Right atrium auricular region (tissue), 2 donors: ENCODE results near the gene GRAMD1A. TPM values are rescaled to one million over a fixed set of nuclear protein-coding genes. Genes with fewer than 3 reads are reported as not detected.

ENCODE experiments used
- DNase-seq: peaks from one replicate; pipeline ENCODE4 v3.0.0-alpha.2; 2019; ENCODE audit warnings: low spot score
- H3K27ac ChIP-seq, 2 donors: fragments of 200-600 bp; sonication (generic); 1 replicate in 1 of 2; 2 replicates in 1 of 2; pipeline ENCODE4 v1.5.1; 2016 to 2019
- H3K27me3 ChIP-seq, 2 donors: fragments of 200-600 bp; sonication (generic); one replicate each; pipeline versions ENCODE4 v1.5.1 to v1.6.0; 2017 to 2019
- H3K36me3 ChIP-seq: fragments of 200-600 bp; sonication (generic); one replicate; pipeline ENCODE4 v1.5.1; 2016
- H3K4me1 ChIP-seq, 2 donors: fragments of 200-600 bp; sonication (generic); one replicate each; pipeline versions ENCODE4 v1.5.1 to v1.6.0; 2017 to 2019
- H3K4me3 ChIP-seq, 2 donors: fragments of 200-600 bp; sonication (generic); 1 replicate in 1 of 2; 2 replicates in 1 of 2; pipeline ENCODE4 v1.5.1; 2017 to 2019; ENCODE audit warnings: mild to moderate bottlenecking in 1 of 2, moderate library complexity in 1 of 2
- H3K9me3 ChIP-seq, 2 donors: fragments of 200-600 bp; sonication (generic); one replicate each; pipeline ENCODE4 v1.5.1; 2019
- CTCF ChIP-seq, 2 donors: fragments of 200-600 bp; sonication (generic); IDR thresholded peaks; one replicate each; pipeline ENCODE4 v1.5.1; 2019; ENCODE audit warnings: antibody characterized with exemption in 2 of 2
- total RNA-seq, 2 donors: library from RNA; depleted of rRNA; stranded (reverse); fragments of >200 nt; gene quantifications; one replicate each; pipeline ENCODE4 v1.1.0, GENCODE V29; 2016

The GRAMD1A gene
- total RNA-seq, 2 donors from 2014 or later = 29.6 to 37.7 TPM

DNA sequence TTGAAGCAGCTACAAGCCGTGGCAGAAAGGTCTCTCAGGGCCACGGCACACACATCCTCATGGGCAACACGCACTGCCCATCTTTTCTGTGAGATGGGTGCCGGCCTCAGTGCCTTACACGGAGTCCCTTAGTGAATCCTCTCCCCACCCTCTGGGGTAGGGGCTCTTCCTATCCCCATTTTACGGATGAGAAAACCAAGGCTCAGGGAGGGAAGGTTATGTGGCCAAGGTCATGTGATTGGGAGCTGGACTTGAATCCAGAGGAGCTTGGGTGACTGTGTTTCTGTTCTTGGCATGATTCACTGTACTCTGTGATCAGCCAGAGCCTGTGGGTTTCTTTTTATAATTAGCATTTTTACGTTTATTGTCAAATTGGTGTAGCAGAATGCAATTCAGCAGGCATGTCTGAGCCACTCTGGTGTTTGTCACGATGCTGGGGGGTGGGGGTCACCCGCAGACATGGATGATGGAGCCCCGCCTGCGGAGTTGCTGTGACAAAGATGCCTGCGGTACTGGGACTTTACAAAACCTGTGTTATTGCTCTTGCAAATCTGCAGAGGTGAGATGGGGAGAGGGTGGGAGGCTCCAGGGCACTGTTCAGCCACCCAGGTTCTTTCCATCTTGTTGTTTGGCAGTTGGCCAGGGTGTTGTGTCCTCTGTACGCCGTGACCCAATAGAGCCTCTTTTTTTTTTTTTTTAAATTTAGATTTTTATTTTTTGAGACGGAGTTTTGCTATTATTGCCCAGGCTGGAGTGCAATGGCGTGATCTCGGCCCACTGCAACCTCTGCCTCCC is 34.7 kb downstream of the GRAMD1A start:
- DNase-seq = no peak
- H3K27me3 ChIP-seq = no peaks in the 10 kb centered on the region
- H3K9me3 ChIP-seq = no peaks in the 10 kb centered on the region
- no peak overlapping the region for H3K4me3 ChIP-seq
- TF ChIP-seq CTCF (IDR thresholded peaks at IDR 0.05) = no peak
- H3K4me1 ChIP-seq = peaks cover 0 to 45% of the 10 kb centered on the region in 2 donors
- H3K36me3 ChIP-seq = peaks cover 37% of the 10 kb centered on the region
- H3K27ac ChIP-seq = peak overlapping the region in 1 of 2 donors; percentile 29

DNA sequence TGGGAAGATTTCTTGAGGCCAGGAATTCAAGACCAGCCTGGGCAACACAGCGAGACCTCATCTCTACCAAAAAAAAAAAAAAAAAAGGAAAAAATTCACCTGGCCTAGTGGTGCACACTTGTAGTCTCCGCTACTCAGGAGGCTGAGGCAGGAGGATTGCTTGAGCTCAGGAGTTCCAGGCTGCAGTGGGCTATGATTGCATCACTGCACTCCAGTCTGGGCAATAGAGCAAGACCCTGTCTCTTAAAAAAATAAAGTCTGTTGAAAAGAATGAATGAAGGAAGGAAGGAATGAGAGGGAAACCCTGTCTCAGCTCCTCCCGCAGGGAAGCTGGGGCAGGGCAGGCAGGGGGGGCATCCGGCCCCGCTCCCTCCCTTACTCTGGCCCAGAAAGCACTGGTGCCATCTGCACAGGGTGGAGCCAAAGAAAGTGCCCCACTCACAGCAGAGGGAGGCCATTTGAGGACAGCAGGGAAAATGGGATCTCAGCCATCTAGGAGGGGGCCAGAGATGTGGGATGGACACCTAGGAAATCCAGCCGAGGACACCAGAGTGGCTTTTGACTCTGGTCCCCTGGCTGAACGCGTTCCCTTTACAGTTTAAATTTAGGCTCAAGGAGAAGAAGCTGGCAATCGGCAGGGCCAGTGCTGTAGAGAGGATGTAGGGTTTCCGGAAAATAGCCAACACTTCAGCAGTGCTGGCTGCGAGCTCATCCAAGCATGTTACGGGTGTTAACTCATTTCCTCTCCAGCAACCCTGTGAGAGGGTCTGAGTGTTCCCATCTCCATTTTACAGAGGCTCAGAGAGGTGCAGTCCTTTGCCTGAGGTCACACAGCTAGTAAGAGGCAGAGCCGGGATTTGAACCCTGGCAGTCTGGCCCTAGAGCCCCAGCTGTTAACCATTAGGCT is 37.8 kb downstream of the GRAMD1A start:
- Histone ChIP-seq H3K27ac (peak overlapping the region; percentile 81 to 82), H3K4me1 (peaks cover 0 to 60% of the 10 kb centered on the region in 2 donors), H3K4me3 (no peak overlapping the region), H3K36me3 (peaks cover 37% of the 10 kb centered on the region), H3K27me3 (no peaks in the 10 kb centered on the region), H3K9me3 (no peaks in the 10 kb centered on the region)
- no peak for DNase-seq
- no peak for TF ChIP-seq CTCF (IDR thresholded peaks at IDR 0.05)

- H3K36me3 ChIP-seq = peaks cover 30% of the 10 kb centered on the region
- H3K4me1 ChIP-seq = peaks cover 0 to 60% of the 10 kb centered on the region in 2 donors
- no peak overlapping the region for H3K4me3 ChIP-seq
- no peaks in the 10 kb centered on the region for H3K9me3 ChIP-seq
- peak overlapping the region; percentile 81 to 82 for H3K27ac ChIP-seq
- TF ChIP-seq CTCF (IDR thresholded peaks at IDR 0.05) = no peak
- no peak for DNase-seq
- H3K27me3 ChIP-seq = no peaks in the 10 kb centered on the region
Observed at GRCh38 chr19:35038623-35039512, 38.7 kb downstream of the GRAMD1A start.

DNA sequence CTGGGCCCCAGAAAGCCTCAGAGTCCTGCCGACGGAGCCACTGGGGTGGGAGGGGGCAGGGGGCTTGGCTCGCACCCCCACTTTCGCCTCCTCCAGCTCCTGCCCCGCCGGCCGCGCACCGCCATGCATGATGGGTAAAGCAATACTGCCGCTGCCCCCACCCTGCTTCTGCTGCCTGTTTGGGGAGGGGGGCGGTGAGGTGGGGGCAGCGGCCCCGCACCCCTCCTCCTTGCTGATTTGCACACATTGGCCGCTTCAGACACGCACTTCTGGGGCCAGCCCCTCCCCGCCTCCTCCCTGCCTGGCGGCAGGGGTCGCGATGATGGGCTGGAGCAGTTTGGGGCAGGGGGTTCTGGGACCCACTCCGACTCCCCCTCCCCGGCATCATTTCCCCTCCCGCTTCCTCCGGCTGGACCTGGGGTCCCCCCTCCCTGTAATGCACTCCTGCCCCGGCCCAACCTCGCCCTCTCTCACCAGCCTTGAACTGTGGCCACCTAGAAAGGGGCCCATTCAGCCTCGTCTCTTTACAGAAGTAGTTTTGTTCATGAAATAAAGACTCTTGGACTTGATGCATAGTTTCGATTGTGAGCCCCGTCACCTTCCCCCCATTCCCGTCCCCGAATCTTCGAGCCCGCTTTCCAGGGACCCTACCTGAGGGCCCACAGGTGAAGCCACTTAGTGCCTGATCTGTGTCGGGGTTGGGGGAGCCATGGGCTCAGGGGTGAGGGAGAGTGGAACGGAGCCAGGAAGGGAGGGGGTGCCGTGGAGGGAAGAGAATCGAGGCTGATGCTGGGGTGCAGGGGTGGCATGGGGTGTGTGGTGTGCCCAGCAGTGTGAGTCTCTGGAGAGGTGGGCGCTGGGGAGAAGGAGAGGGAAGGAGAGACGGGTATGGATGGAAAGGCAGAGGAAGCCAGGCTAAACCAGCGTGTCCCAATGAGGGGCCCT is 40.0 kb downstream of the GRAMD1A start:
- peak overlapping the region in 1 of 2 donors; percentile 25 for H3K4me3 ChIP-seq

More for the DNA sequence above, 40.0 kb downstream of the GRAMD1A start:
- H3K4me1 ChIP-seq = peaks cover 0 to 60% of the 10 kb centered on the region in 2 donors
- no peak for TF ChIP-seq CTCF (IDR thresholded peaks at IDR 0.05)
- H3K27ac ChIP-seq = peak overlapping the region; percentile 81 to 82
- no peak for DNase-seq
- H3K27me3 ChIP-seq = no peaks in the 10 kb centered on the region
- peaks cover 17% of the 10 kb centered on the region for H3K36me3 ChIP-seq
- H3K9me3 ChIP-seq = no peaks in the 10 kb centered on the region
